Fibroblast of lung (primary cell): Measurements from ENCODE around the gene SLC15A1. TPM values are rescaled to one million over a fixed set of nuclear protein-coding genes. Genes with fewer than 3 reads are reported as not detected.

Experiments
- DNase-seq, 2 donors: peaks; one replicate each; pipeline versions ENCODE4 v3.0.0 to v3.0.0-alpha.2; 2010; ENCODE audit warnings: low read depth in 2 of 2
- H2AFZ ChIP-seq: 2 replicates; pipeline ENCODE4 v1.5.1; 2012; ENCODE audit warnings: low read length, control low read depth, inconsistent platforms
- H3K27ac ChIP-seq: 2 replicates; pipeline ENCODE4 v1.5.1; 2011; ENCODE audit warnings: low read length, control low read depth; ENCODE audit not compliant: insufficient read depth
- H3K27me3 ChIP-seq: 2 replicates; pipeline ENCODE4 v1.5.1; 2011; ENCODE audit warnings: mild to moderate bottlenecking, low read length; ENCODE audit not compliant: control insufficient read depth, insufficient read depth
- H3K36me3 ChIP-seq: 2 replicates; pipeline ENCODE4 v1.5.1; 2011; ENCODE audit warnings: low read length; ENCODE audit not compliant: control insufficient read depth, insufficient read depth
- H3K4me1 ChIP-seq: 2 replicates; pipeline ENCODE4 v1.5.1; 2011; ENCODE audit warnings: low read length; ENCODE audit not compliant: control insufficient read depth, insufficient read depth; ENCODE audit errors: extremely low read depth
- H3K4me2 ChIP-seq: 2 replicates; pipeline ENCODE4 v1.5.1; 2011; ENCODE audit warnings: low read length, control low read depth; ENCODE audit not compliant: insufficient read depth; ENCODE audit errors: extremely low read depth
- H3K4me3 ChIP-seq, 4 experiments: fragments of 200-600 bp in 1 of 4; sonication (generic) in 1 of 4; replicated peaks in 1 of 4; 2 replicates each; pipeline ENCODE4 v1.5.1; 2011 to 2016; ENCODE audit warnings: low read length in 4 of 4, low read depth in 3 of 4, mild to moderate bottlenecking in 3 of 4, control low read depth in 2 of 4, inconsistent platforms in 1 of 4, mixed read lengths in 1 of 4; ENCODE audit not compliant: insufficient read depth in 1 of 4; ENCODE audit errors: control extremely low read depth in 1 of 4
- H3K79me2 ChIP-seq: 2 replicates; pipeline ENCODE4 v1.5.1; 2012; ENCODE audit warnings: mild to moderate bottlenecking, low read length, inconsistent platforms; ENCODE audit not compliant: control insufficient read depth, insufficient read depth
- H3K9ac ChIP-seq: 2 replicates; pipeline ENCODE4 v1.5.1; 2011; ENCODE audit warnings: mild to moderate bottlenecking, low read length, control low read depth; ENCODE audit not compliant: insufficient read depth
- H3K9me3 ChIP-seq: 2 replicates; pipeline ENCODE4 v1.5.1; 2012; ENCODE audit warnings: low read depth, low read length; ENCODE audit not compliant: control insufficient read depth, insufficient read depth
- H4K20me1 ChIP-seq: 2 replicates; pipeline ENCODE4 v1.5.1; 2011; ENCODE audit warnings: low read length; ENCODE audit not compliant: control insufficient read depth, insufficient read depth; ENCODE audit errors: extremely low read depth
- CTCF ChIP-seq, 2 donors: IDR thresholded peaks in 1 of 2; conservative IDR thresholded peaks in 1 of 2; 1 replicate in 1 of 2; 2 replicates in 1 of 2; pipeline ENCODE4 v1.5.1; 2011 to 2012; ENCODE audit warnings: low read length in 2 of 2, control low read depth in 1 of 2, inconsistent platforms in 1 of 2, low read depth in 1 of 2, mild to moderate bottlenecking in 1 of 2
- EZH2 ChIP-seq: IDR thresholded peaks from 2 replicates; pipeline ENCODE4 v1.5.1; 2012; ENCODE audit warnings: low read length, control low read depth, mild to moderate bottlenecking; ENCODE audit errors: missing control alignments
- polyA plus RNA-seq, 2 donors: library from polyadenylated mRNA; depleted of rRNA in 1 of 2; stranded (reverse) in 1 of 2; unstranded in 1 of 2; fragments of >200 nt; gene quantifications; 2 replicates each; pipeline ENCODE4 v1.2.1, GENCODE V29; 2011 to 2012; ENCODE audit warnings: missing spikeins in 1 of 2
- total RNA-seq: library from RNA; depleted of rRNA; stranded (reverse); fragments of >200 nt; gene quantifications from 2 replicates; pipeline ENCODE4 v1.2.1, GENCODE V29; 2014

The SLC15A1 gene
- total and polyA plus RNA-seq, 2 donors (not counting 1 experiment from before 2014, with no cell fraction given): not detected

DNA sequence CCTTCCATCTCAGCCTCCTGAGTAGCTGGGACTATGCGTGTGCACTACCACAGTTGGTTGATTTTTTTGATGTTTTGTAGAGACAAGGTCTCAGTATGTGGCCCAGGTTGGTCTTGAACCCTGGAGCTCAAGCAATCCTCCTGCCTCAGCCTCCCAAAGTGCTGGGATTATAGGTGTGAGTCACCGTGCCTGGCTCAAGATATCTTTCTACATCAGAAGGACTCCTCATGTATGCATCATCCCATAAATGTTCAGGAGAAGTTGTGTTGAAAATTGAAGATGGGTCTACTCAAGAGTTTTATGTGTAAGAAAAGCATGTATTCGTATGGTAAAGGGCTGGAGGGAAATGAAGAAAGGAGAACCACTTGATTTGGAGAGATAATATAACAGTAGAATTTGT is 103.8 kb downstream of the SLC15A1 start:
- Histone ChIP-seq H3K4me1 (no peaks in the 10 kb centered on the region), H3K27ac (no peak overlapping the region), H3K4me3 (no peak overlapping the region), H3K79me2 (no peaks in the 10 kb centered on the region), H3K9ac (no peak overlapping the region), H4K20me1 (no peaks in the 10 kb centered on the region), H3K27me3 (peaks cover 2% of the 10 kb centered on the region), H3K36me3 (no peaks in the 10 kb centered on the region), H3K9me3 (no peaks in the 10 kb centered on the region), H2AFZ (no peak overlapping the region), H3K4me2 (no peak overlapping the region)
- TF ChIP-seq CTCF (conservative IDR thresholded peaks at IDR 0.05 in 1 of 2, IDR thresholded peaks at IDR 0.05 in 1 of 2; ENCODE audit: low read depth in 1 of 2, low read length in 2 of 2) (no peak), EZH2 (no peak)
- DNase-seq: no peak

DNA sequence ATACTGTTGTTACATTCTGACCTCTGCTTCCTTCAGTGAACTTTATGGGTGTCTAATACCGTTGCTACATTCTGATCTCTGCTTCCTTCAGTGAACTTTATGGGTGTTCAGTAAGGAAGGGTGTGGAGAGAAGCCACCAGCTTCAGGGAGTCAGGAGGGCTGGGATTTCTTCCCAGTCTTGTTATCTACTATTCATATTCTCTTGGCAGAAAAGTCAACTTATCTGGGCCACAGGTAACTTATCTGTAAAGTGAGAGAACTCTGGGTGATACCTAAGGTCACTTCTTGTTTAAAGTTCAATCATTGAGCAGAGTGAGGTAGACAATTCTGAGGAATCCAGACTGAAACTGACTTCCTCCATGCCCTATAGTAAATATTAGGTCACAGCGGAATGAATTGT is 104.3 kb downstream of the SLC15A1 start:
- H3K9me3 ChIP-seq: no peaks in the 10 kb centered on the region
- H4K20me1 ChIP-seq: no peaks in the 10 kb centered on the region
- no peak for TF ChIP-seq EZH2
- no peak for TF ChIP-seq CTCF (conservative IDR thresholded peaks at IDR 0.05 in 1 of 2, IDR thresholded peaks at IDR 0.05 in 1 of 2; ENCODE audit: low read depth in 1 of 2, low read length in 2 of 2)
- H3K4me1 ChIP-seq: no peaks in the 10 kb centered on the region
- no peak overlapping the region for H3K4me3 ChIP-seq
- no peak overlapping the region for H3K27ac ChIP-seq
- H2AFZ ChIP-seq: no peak overlapping the region
- H3K36me3 ChIP-seq: no peaks in the 10 kb centered on the region
- H3K4me2 ChIP-seq: no peak overlapping the region
- DNase-seq: no peak
- H3K79me2 ChIP-seq: no peaks in the 10 kb centered on the region
- H3K27me3 ChIP-seq: peaks cover 2% of the 10 kb centered on the region
- no peak overlapping the region for H3K9ac ChIP-seq

- H3K79me2 ChIP-seq: no peaks in the 10 kb centered on the region
- no peaks in the 10 kb centered on the region for H4K20me1 ChIP-seq
- no peak overlapping the region for H3K9ac ChIP-seq
- H3K27me3 ChIP-seq: peaks cover 2% of the 10 kb centered on the region
- no peak overlapping the region for H3K4me2 ChIP-seq
- no peak overlapping the region for H3K4me3 ChIP-seq
- no peaks in the 10 kb centered on the region for H3K4me1 ChIP-seq
- TF ChIP-seq EZH2 (no peak), CTCF (conservative IDR thresholded peaks at IDR 0.05 in 1 of 2, IDR thresholded peaks at IDR 0.05 in 1 of 2; ENCODE audit: low read depth in 1 of 2, low read length in 2 of 2) (no peak)
- DNase-seq: no peak
- no peaks in the 10 kb centered on the region for H3K36me3 ChIP-seq
- no peak overlapping the region for H2AFZ ChIP-seq
- H3K9me3 ChIP-seq: no peaks in the 10 kb centered on the region
- H3K27ac ChIP-seq: no peak overlapping the region
These were observed 105.4 kb downstream of the SLC15A1 start for GRCh38 chr13:98647121-98647520.
